K562 (cell line): Measurements from ENCODE around the gene OR13A1. TPM values are rescaled to one million over a fixed set of nuclear protein-coding genes. Genes with fewer than 3 reads are reported as not detected.

ENCODE experiments used
- ATAC-seq: fragments of 200-7000 bp; cut with Tn5 transposase; 3 replicates; pipeline ENCODE4 v1.9.1; 2020; ENCODE audit warnings: moderate library complexity
- BruUV-seq: library from RNA; stranded (reverse); fragments of 400-500 nt; replicated peaks from 2 replicates; lab custom pipeline; 2021; lab: Mats Ljungman, UMichigan
- CTCF ChIA-PET: fragments of 300-600 bp; formaldehyde crosslinking; extraction: SDS; loops from one replicate; lab custom pipeline; 2021; ENCODE audit warnings: low intra/inter-chr PET ratio; lab: Yijun Ruan, JAX
- POLR2A ChIA-PET: fragments of 300-600, 350-650 bp; sonication (Branson Sonifier 250); formaldehyde crosslinking; extraction: SDS; loops from one replicate; lab custom pipeline; 2021; ENCODE audit warnings: antibody characterized with exemption, inconsistent platforms; lab: Yijun Ruan, JAX
- DNase-seq, 4 experiments: peaks; one replicate each; pipeline versions ENCODE4 v3.0.0 to v3.0.0-alpha.2; 2011 to 2018; ENCODE audit warnings: low spot score in 3 of 4, mixed read lengths in 3 of 4; ENCODE audit errors: extremely low read depth in 1 of 4
- FAIRE-seq: peaks from 2 replicates; lab custom pipeline; 2011; peaks lifted over from hg19 to GRCh38; lab: Jason Lieb, UNC
- H2AFZ ChIP-seq: 2 replicates; pipeline ENCODE4 v1.6.0; 2011; ENCODE audit warnings: low read depth, low read length, control low read depth, inconsistent platforms
- H3K27ac ChIP-seq: fragments of 200-600 bp; 3 replicates; pipeline ENCODE4 v1.8.0; 2011; ENCODE audit warnings: low read depth, mild to moderate bottlenecking, control low read depth, inconsistent platforms, low read length, moderate library complexity, mixed read lengths; ENCODE audit errors: extremely low read depth
- H3K27me3 ChIP-seq, 2 experiments: fragments of 300-600 bp in 1 of 2; 2 replicates in 1 of 2; 3 replicates in 1 of 2; pipeline versions ENCODE4 v1.6.0 to v1.8.0; 2011; ENCODE audit warnings: inconsistent platforms in 2 of 2, low read length in 2 of 2, mild to moderate bottlenecking in 1 of 2, mixed read lengths in 1 of 2, moderate library complexity in 1 of 2; ENCODE audit not compliant: control insufficient read depth in 2 of 2, insufficient read depth in 2 of 2
- H3K36me3 ChIP-seq: fragments of 300-600 bp; 3 replicates; pipeline ENCODE4 v1.8.0; 2011; ENCODE audit warnings: mild to moderate bottlenecking, low read length, inconsistent platforms; ENCODE audit not compliant: control insufficient read depth, insufficient read depth
- H3K4me1 ChIP-seq, 2 experiments: fragments of 200-600 bp in 1 of 2; replicated peaks in 1 of 2; 2 replicates in 1 of 2; 3 replicates in 1 of 2; pipeline versions ENCODE4 v1.5.1 to v1.8.0; 2011; ENCODE audit warnings: inconsistent platforms in 2 of 2, low read length in 2 of 2, mild to moderate bottlenecking in 1 of 2, mixed read lengths in 1 of 2, moderate library complexity in 1 of 2; ENCODE audit not compliant: control insufficient read depth in 2 of 2, insufficient read depth in 2 of 2
- H3K4me2 ChIP-seq: 2 replicates; pipeline ENCODE4 v1.6.1; 2011; ENCODE audit warnings: low read length, control low read depth, inconsistent platforms, mixed read lengths; ENCODE audit not compliant: insufficient read depth
- H3K4me3 ChIP-seq: fragments of 200-600 bp; sonication (generic), shearing (Covaris generic); 2 replicates; pipeline ENCODE4 v1.5.1; 2016; ENCODE audit warnings: control low read depth, inconsistent platforms
- H3K79me2 ChIP-seq: fragments of 200-600 bp; 3 replicates; pipeline ENCODE4 v1.8.0; 2011; ENCODE audit warnings: low read length, inconsistent platforms; ENCODE audit not compliant: control insufficient read depth, insufficient read depth
- H3K9ac ChIP-seq, 2 experiments: 2 replicates each; pipeline versions ENCODE4 v1.6.0 to v1.6.1; 2011; ENCODE audit warnings: low read depth in 2 of 2, low read length in 2 of 2, control low read depth in 1 of 2, inconsistent platforms in 1 of 2, mild to moderate bottlenecking in 1 of 2, mixed read lengths in 1 of 2; ENCODE audit not compliant: insufficient read depth in 1 of 2
- H3K9me1 ChIP-seq: one replicate; pipeline ENCODE4 v1.6.0; 2011; ENCODE audit warnings: inconsistent platforms, mild to moderate bottlenecking, low read length, moderate library complexity; ENCODE audit not compliant: control insufficient read depth, insufficient read depth
- H3K9me3 ChIP-seq: replicated peaks from 2 replicates; pipeline ENCODE4 v1.5.1; 2011; ENCODE audit warnings: low read depth, low read length, inconsistent platforms; ENCODE audit not compliant: control insufficient read depth, insufficient read depth
- H4K20me1 ChIP-seq: replicated peaks from 2 replicates; pipeline ENCODE4 v1.6.1; 2011; ENCODE audit warnings: low read length, inconsistent platforms, mixed read lengths; ENCODE audit not compliant: control insufficient read depth, insufficient read depth
- CEBPG ChIP-seq, 3 experiments: fragments of 200-800 bp in 1 of 3; sonication (Bioruptor generic) in 1 of 3; sonication (generic) in 1 of 3; formaldehyde crosslinking in 1 of 3; IDR thresholded peaks in 2 of 3; conservative IDR thresholded peaks in 1 of 3; 2 replicates each; pipeline versions ENCODE4 v1.6.1 to v1.8.0; 2016 to 2022; ENCODE audit warnings: missing compliant biosample characterization in 2 of 3, missing genetic modification characterization in 2 of 3, mild to moderate bottlenecking in 1 of 3, missing genetic modification reagents in 1 of 3
- CREM ChIP-seq: IDR thresholded peaks from 2 replicates; pipeline ENCODE4 v1.6.1; 2014; ENCODE audit warnings: antibody characterized with exemption, low read depth
- HDAC2 ChIP-seq: fragments of 450-650 bp; IDR thresholded peaks from 2 replicates; pipeline ENCODE4 v1.6.1; 2016; ENCODE audit warnings: mild to moderate bottlenecking
- HOXB6 ChIP-seq: fragments of 250-450 bp; sonication (Bioruptor Pico); IDR thresholded peaks from 2 replicates; pipeline ENCODE4 v1.5.1; 2022; ENCODE audit warnings: mild to moderate bottlenecking, borderline replicate concordance
- IRF1 ChIP-seq: sonication (generic); formaldehyde crosslinking; IDR thresholded peaks from 2 replicates; pipeline ENCODE4 v1.8.0; 2022; ENCODE audit warnings: missing genetic modification reagents, mild to moderate bottlenecking, borderline replicate concordance
- SNAPC5 ChIP-seq: fragments of 250-450 bp; sonication (Bioruptor Pico); IDR thresholded peaks from 2 replicates; pipeline ENCODE4 v1.8.0; 2021; ENCODE audit warnings: moderate library complexity, mild to moderate bottlenecking, inconsistent platforms
- SRSF1 ChIP-seq: fragments of 200-400 bp; formaldehyde crosslinking; IDR thresholded peaks from 2 replicates; pipeline ENCODE4 v1.6.1; 2017; ENCODE audit warnings: mild to moderate bottlenecking, low read depth, low read length, moderate library complexity
- TAF1 ChIP-seq: IDR thresholded peaks from 2 replicates; pipeline ENCODE4 v1.6.1; 2011; ENCODE audit warnings: mild to moderate bottlenecking, low read length, moderate library complexity; ENCODE audit not compliant: insufficient read depth, control insufficient read depth, severe bottlenecking; ENCODE audit errors: extremely low read depth
- TBL1XR1 ChIP-seq, 2 experiments: IDR thresholded peaks; 2 replicates each; pipeline ENCODE4 v1.6.1; 2012; ENCODE audit warnings: improper control_type of control experiment in 2 of 2, low read length in 2 of 2, mild to moderate bottlenecking in 1 of 2
- ZNF224 ChIP-seq: sonication (generic); formaldehyde crosslinking; IDR thresholded peaks from 2 replicates; pipeline ENCODE4 v1.8.0; 2022; ENCODE audit warnings: mild to moderate bottlenecking, missing genetic modification reagents
- ZNF324 ChIP-seq: fragments of 250-450 bp; sonication (Bioruptor Pico); IDR thresholded peaks from 2 replicates; pipeline ENCODE4 v1.4.0; 2020; ENCODE audit warnings: mild to moderate bottlenecking
- ZNF778 ChIP-seq: fragments of 450-650 bp; formaldehyde crosslinking; IDR thresholded peaks from 2 replicates; pipeline ENCODE4 v1.4.0; 2020; ENCODE audit warnings: mild to moderate bottlenecking, moderate library complexity
- WGBS: fragments of 100-300 bp; shearing (Covaris generic); methylation state at CpG from one replicate; pipeline ENCODE4 v1.1.6; 2016; ENCODE audit warnings: low coverage, mixed read lengths; ENCODE audit not compliant: insufficient coverage; ENCODE audit errors: missing lambda C conversion rate; 5-methylcytosine and 5-hydroxymethylcytosine counted together
- in situ Hi-C: fragments of 300-500 bp; cut with MboI; formaldehyde crosslinking; loops from 4 replicates; pipeline ENCODE4 v1.15.0; 2018; ENCODE audit warnings: inconsistent platforms, mixed read lengths
- intact Hi-C: fragments of 100-400 bp; cut with micrococcal nuclease; formaldehyde crosslinking; loops from 2 replicates; pipeline ENCODE4 v1.14.2; 2022
- polyA plus RNA-seq, 8 experiments: library from polyadenylated mRNA; depleted of rRNA in 4 of 8; stranded (reverse) in 5 of 8; unstranded in 3 of 8; fragments of >200 nt; fragmentation: Nextera tagmentation in 2 of 8; fragmentation: Illumina TruSeq in 1 of 8; extraction: Ambion mirVana in 2 of 8; extraction: Trizol in 1 of 8; gene quantifications; 2 replicates each; pipeline versions ENCODE4 v1.2.1 to v1.2.3, GENCODE V29; 2011 to 2014; ENCODE audit warnings: inconsistent platforms in 1 of 8, missing spikeins in 1 of 8
- total RNA-seq, 7 experiments: library from RNA; depleted of rRNA in 6 of 7; stranded (reverse); fragments of >200 nt in 6 of 7; fragmentation: Illumina TruSeq in 2 of 7; extraction: Trizol in 2 of 7; gene quantifications; 2 replicates each; pipeline versions ENCODE4 v1.2.1 to v1.2.3, GENCODE V29; 2011 to 2021; ENCODE audit warnings: low replicate concordance in 1 of 7

OR13A1 gene
- total and polyA plus RNA-seq, 9 of the 15 experiments (the other 6 are each of a cell fraction or from before 2014, with no cell fraction given): 0.03 to 0.11 (median 0.06) TPM; not detected in 3

GRCh38 chr10:45256246-45256645, 59.2 kb downstream of the OR13A1 start:
- intact Hi-C loops: loop anchor here (10.0 kb wide), 1 partner anchor 119 kb away; the partner anchor contains the start of gene ALOX5
- ChIA-PET CTCF (no interaction called here), POLR2A (no interaction called here)
- no peak for FAIRE-seq
- H2AFZ ChIP-seq: no peak overlapping the region
- peaks cover under 1 to 12% of the 10 kb centered on the region in 2 experiments; a peak in 2 of 5 replicates for H3K4me1 ChIP-seq
- BruUV-seq: no TSS peak
- TF ChIP-seq ZNF324 (CRISPR knock-in tag) (no peak), IRF1 (CRISPR knock-in tag) (no peak), ZNF224 (no peak), SNAPC5 (no peak)
- no peak for DNase-seq
- no peaks in the 10 kb centered on the region for H3K27me3 ChIP-seq
- no peak overlapping the region for H3K9ac ChIP-seq
- no peak overlapping the region for H3K4me3 ChIP-seq
- no peaks in the 10 kb centered on the region for H3K36me3 ChIP-seq
- in situ Hi-C loops: no loop called here
- H3K9me3 ChIP-seq: no peaks in the 10 kb centered on the region
- no peak overlapping the region for H3K4me2 ChIP-seq
- H3K79me2 ChIP-seq: no peaks in the 10 kb centered on the region
- ATAC-seq: no peak
- H3K9me1 ChIP-seq: no peaks in the 10 kb centered on the region
- H4K20me1 ChIP-seq: no peaks in the 10 kb centered on the region
- no peak overlapping the region for H3K27ac ChIP-seq

- FAIRE-seq: no peak
- Histone ChIP-seq H3K9me1 (no peaks in the 10 kb centered on the region), H2AFZ (no peak overlapping the region), H4K20me1 (no peaks in the 10 kb centered on the region), H3K9me3 (no peaks in the 10 kb centered on the region), H3K9ac (no peak overlapping the region)
- ATAC-seq: no peak
- ChIA-PET POLR2A (interaction anchor here (0.5 kb wide), 1 partner anchor 19 kb away, joined by 3 read pairs; no protein-coding TSS in a partner anchor), CTCF (no interaction called here)
- TF ChIP-seq SRSF1 (no peak), CREM (no peak), TAF1 (no peak), HDAC2 (no peak), TBL1XR1 (IDR thresholded peaks at IDR 0.05; ENCODE audit: low read length in 2 of 2) (no peak), CEBPG (CRISPR knock-in tag; IDR thresholded peaks at IDR 0.05) (no peak), CEBPG (tag; conservative IDR thresholded peaks at IDR 0.05 in 1 of 2, IDR thresholded peaks at IDR 0.05 in 1 of 2) (no peak), HOXB6 (no peak), ZNF778 (CRISPR knock-in tag) (no peak)
- TF ChIP-seq, all 486 proteins: peak for 0
- Histone ChIP-seq H3K27ac (no peak overlapping the region), H3K27me3 (no peaks in the 10 kb centered on the region), H3K4me2 (no peak overlapping the region), H3K36me3 (no peaks in the 10 kb centered on the region), H3K4me1 (peaks cover 0 to 12% of the 10 kb centered on the region in 2 experiments; a peak in 2 of 5 replicates), H3K79me2 (no peaks in the 10 kb centered on the region), H3K4me3 (no peak overlapping the region)
- WGBS: 6% methylated on average over 1 of the region's 1 CpG
- DNase-seq: no peak
- intact Hi-C loops: loop anchor here (10.0 kb wide), 1 partner anchor 119 kb away; the partner anchor contains the start of gene ALOX5
- no TSS peak for BruUV-seq
- in situ Hi-C loops: no loop called here
These were observed 59.7 kb downstream of the OR13A1 start for GRCh38 chr10:45255706-45256105.
